HG03108 (cell line): ENCODE results near the gene NXNL2.

Source experiments
- ATAC-seq: cut with Tn5 transposase; IDR thresholded peaks from one replicate; pipeline ENCODE4 v1.9.1; 2021; ENCODE audit warnings: moderate library complexity; ENCODE audit not compliant: unreplicated experiment

NXNL2 gene

GRCh38 chr9:88534456-88535225 lies at the start of gene NXNL2:
NXNL2 (plus strand) TSS chr9:88535178; CDS start chr9:88535435, 257 bp downstream.
- no peak for ATAC-seq

GRCh38 chr9:88488166-88488565 lies 46.8 kb upstream of the NXNL2 start:
- ATAC-seq = no peak

- ATAC-seq = no peak
Measured at GRCh38 chr9:88494983-88495721, 39.8 kb upstream of the NXNL2 start.

GRCh38 chr9:88497224-88497623 lies 37.8 kb upstream of the NXNL2 start:
- ATAC-seq = no peak

- no peak for ATAC-seq
Measured at GRCh38 chr9:88498880-88499279, 36.1 kb upstream of the NXNL2 start.

GRCh38 chr9:88501086-88501485 lies 33.9 kb upstream of the NXNL2 start:
- ATAC-seq = no peak

- ATAC-seq = no peak
Measured at GRCh38 chr9:88502552-88503034, 32.4 kb upstream of the NXNL2 start.

- no peak for ATAC-seq
Measured at GRCh38 chr9:88503081-88503844, 31.7 kb upstream of the NXNL2 start.

- no peak for ATAC-seq
Measured at GRCh38 chr9:88503845-88504764, 30.9 kb upstream of the NXNL2 start.

- no peak for ATAC-seq
Measured at GRCh38 chr9:88508326-88508725, 26.7 kb upstream of the NXNL2 start.

GRCh38 chr9:88511906-88512305 lies 23.1 kb upstream of the NXNL2 start:
- no peak for ATAC-seq

- no peak for ATAC-seq
Measured at GRCh38 chr9:88514247-88514646, 20.7 kb upstream of the NXNL2 start.

- no peak for ATAC-seq
Measured at GRCh38 chr9:88521308-88521707, 13.7 kb upstream of the NXNL2 start.

- ATAC-seq = no peak
Measured at GRCh38 chr9:88522360-88522759, 12.6 kb upstream of the NXNL2 start.

- ATAC-seq = no peak
Measured at GRCh38 chr9:88523056-88523455, 11.9 kb upstream of the NXNL2 start.

GRCh38 chr9:88524911-88525310 lies 10.1 kb upstream of the NXNL2 start:
- ATAC-seq = no peak

GRCh38 chr9:88527618-88528017 lies 7.4 kb upstream of the NXNL2 start:
- ATAC-seq = no peak

GRCh38 chr9:88528080-88528790 lies 6.7 kb upstream of the NXNL2 start:
- no peak for ATAC-seq

- no peak for ATAC-seq
Measured at GRCh38 chr9:88529496-88529895, 5.5 kb upstream of the NXNL2 start.

- ATAC-seq = no peak
Measured at GRCh38 chr9:88530051-88530450, 4.9 kb upstream of the NXNL2 start.
